ENCODE measurements around the gene TUBA4B. TPM values are rescaled to one million over a fixed set of nuclear protein-coding genes. Genes with fewer than 3 reads are reported as not detected.
"Not testable (repeated sequence)": the region's sequence is repeated elsewhere in the genome, so short reads cannot be mapped to it uniquely, and the experiment has no call there.

The TUBA4B gene
- total and polyA plus RNA-seq, 2 experiments from 2014 or later = not detected

- Histone ChIP-seq H3K79me2 (ENCODE audit: insufficient read depth) (0 out of 2 replicates have a peak, but pooled peaks cover 2% of the 10 kb centered on the region), H4K20me1 (ENCODE audit: insufficient read depth) (no peaks in the 10 kb centered on the region), H3K27ac (no peak overlapping the region), H3K4me3 (peak overlapping the region; percentile 78), H3K4me2 (ENCODE audit: unreplicated experiment) (peak overlapping the region; percentile 86), H2AFZ (peak overlapping the region; percentile 76), H3F3A (ENCODE audit: insufficient read depth) (peaks cover 44% of the 10 kb centered on the region), H3K27me3 (replicated peaks; ENCODE audit: insufficient read depth) (no peaks in the 10 kb centered on the region; the same call in 1 of the 2 replicates), H3K9me2 (ENCODE audit: insufficient read depth) (no peaks in the 10 kb centered on the region), H3K9ac (peak overlapping the region; percentile 62), H3K36me3 (ENCODE audit: low read depth) (no peaks in the 10 kb centered on the region), H3K4me1 (ENCODE audit: insufficient read depth) (peaks cover 40% of the 10 kb centered on the region), H3K9me3 (ENCODE audit: low read depth) (no peaks in the 10 kb centered on the region)
- peak; percentile 52 for DNase-seq
- 13 to 15% methylated on average over 9 of the region's 9 CpGs for WGBS, 2 experiments (ENCODE audit: low coverage in 1 of 2, low lambda C conversion rate in 2 of 2, missing lambda C conversion rate in 2 of 2)
- in situ Hi-C loops (cut with MboI) = no loop called here
- no peak for TF ChIP-seq EZH2 (IDR thresholded peaks at IDR 0.05; ENCODE audit: insufficient read depth, poor library complexity, severe bottlenecking)
- no peak for TF ChIP-seq EZH2phosphoT487 (IDR thresholded peaks at IDR 0.05; ENCODE audit: insufficient read depth, low read depth)
Measured at GRCh38 chr2:219252570-219252899, 508 bp upstream of the TUBA4B start.

- Histone ChIP-seq H3K4me3 (peak within 1 kb of the TSS; percentile 78), H2AFZ (peak within 1 kb of the TSS; percentile 76), H4K20me1 (ENCODE audit: insufficient read depth) (no peaks in the 10 kb centered on the region), H3K4me2 (ENCODE audit: unreplicated experiment) (peak within 1 kb of the TSS; percentile 86), H3K9me3 (ENCODE audit: low read depth) (no peaks in the 10 kb centered on the region), H3K79me2 (ENCODE audit: insufficient read depth) (no peaks in the 10 kb centered on the region), H3K9ac (peak within 1 kb of the TSS; percentile 62), H3K9me2 (ENCODE audit: insufficient read depth) (no peaks in the 10 kb centered on the region), H3F3A (ENCODE audit: insufficient read depth) (peaks cover 32% of the 10 kb centered on the region), H3K4me1 (ENCODE audit: insufficient read depth) (peaks cover 37% of the 10 kb centered on the region), H3K27ac (no peak within 1 kb of the TSS), H3K27me3 (replicated peaks; ENCODE audit: insufficient read depth) (no peaks in the 10 kb centered on the region; the same call in 1 of the 2 replicates), H3K36me3 (ENCODE audit: low read depth) (no peaks in the 10 kb centered on the region)
- DNase-seq = peak; percentile 83
- TF ChIP-seq EZH2 (IDR thresholded peaks at IDR 0.05; ENCODE audit: insufficient read depth, poor library complexity, severe bottlenecking) (no peak), EZH2phosphoT487 (IDR thresholded peaks at IDR 0.05; ENCODE audit: insufficient read depth, low read depth) (no peak)
- in situ Hi-C loops (cut with MboI) = no loop called here
- 1 to 3% methylated on average over 60 to 68 of the region's 76 CpGs for WGBS, 2 experiments (ENCODE audit: low coverage in 1 of 2, low lambda C conversion rate in 2 of 2, missing lambda C conversion rate in 2 of 2)
Measured at GRCh38 chr2:219253753-219254589, 928 bp downstream of the TUBA4B start, which contains the start of gene TUBA4A. Gene TUBA4A, minus strand, starts transcription at chr2:219253918. Its CDS starts 60 bp downstream, at chr2:219253858.

- Histone ChIP-seq H2AFZ (peak overlapping the region; percentile 76), H3K27me3 (replicated peaks; ENCODE audit: insufficient read depth) (no peaks in the 10 kb centered on the region; the same call in 1 of the 2 replicates), H3K36me3 (ENCODE audit: low read depth) (no peaks in the 10 kb centered on the region), H3K4me1 (ENCODE audit: insufficient read depth) (peaks cover 29% of the 10 kb centered on the region), H3K27ac (no peak overlapping the region), H3K9me2 (ENCODE audit: insufficient read depth) (no peaks in the 10 kb centered on the region), H3F3A (ENCODE audit: insufficient read depth) (peaks cover 24% of the 10 kb centered on the region), H4K20me1 (ENCODE audit: insufficient read depth) (no peaks in the 10 kb centered on the region), H3K79me2 (ENCODE audit: insufficient read depth) (no peaks in the 10 kb centered on the region), H3K4me3 (peak overlapping the region; percentile 78), H3K9me3 (ENCODE audit: low read depth) (no peaks in the 10 kb centered on the region), H3K4me2 (ENCODE audit: unreplicated experiment) (peak overlapping the region; percentile 86), H3K9ac (peak overlapping the region; percentile 62)
- WGBS, 2 experiments (ENCODE audit: low coverage in 1 of 2, low lambda C conversion rate in 2 of 2, missing lambda C conversion rate in 2 of 2) = 14 to 17% methylated on average over 10 to 12 of the region's 12 CpGs
- peak; percentile 66 for DNase-seq
- in situ Hi-C loops (cut with MboI) = no loop called here
- no peak for TF ChIP-seq EZH2 (IDR thresholded peaks at IDR 0.05; ENCODE audit: insufficient read depth, poor library complexity, severe bottlenecking)
- no peak for TF ChIP-seq EZH2phosphoT487 (IDR thresholded peaks at IDR 0.05; ENCODE audit: insufficient read depth, low read depth)
Measured at GRCh38 chr2:219254590-219255201, 1.7 kb downstream of the TUBA4B start.

GRCh38 chr2:219258942-219259341 lies 5.9 kb downstream of the TUBA4B start:
- H2AFZ ChIP-seq; H3K27me3 ChIP-seq (replicated peaks; ENCODE audit: insufficient read depth); H3K4me3 ChIP-seq; DNase-seq; in situ Hi-C loops (cut with MboI); H3K9me3 ChIP-seq (ENCODE audit: low read depth); H3K36me3 ChIP-seq (ENCODE audit: low read depth); H3K79me2 ChIP-seq (ENCODE audit: insufficient read depth); H3F3A ChIP-seq (ENCODE audit: insufficient read depth); H3K9ac ChIP-seq; H4K20me1 ChIP-seq (ENCODE audit: insufficient read depth); H3K9me2 ChIP-seq (ENCODE audit: insufficient read depth); H3K4me1 ChIP-seq (ENCODE audit: insufficient read depth); H3K27ac ChIP-seq; H3K4me2 ChIP-seq (ENCODE audit: unreplicated experiment): not testable (repeated sequence)
- WGBS, 2 experiments (ENCODE audit: low coverage in 1 of 2, low lambda C conversion rate in 2 of 2, missing lambda C conversion rate in 2 of 2) = 67 to 73% methylated on average over 10 of the region's 10 CpGs

All from GM23248 (cell line).